Smooth muscle cell (in vitro differentiated cells): Measurements from ENCODE around the gene SLC35G3. TPM values are rescaled to one million over a fixed set of nuclear protein-coding genes. Genes with fewer than 3 reads are reported as not detected.

Source experiments
- DNase-seq: peaks from one replicate; lab custom pipeline; 2025; ENCODE audit not compliant: unreplicated experiment; lab: John Stamatoyannopoulos, UW
- H2AFZ ChIP-seq: fragments of 200-600 bp; sonication (generic); 2 replicates; pipeline ENCODE4 v1.6.0; 2016; ENCODE audit warnings: antibody characterized with exemption, low read depth, mild to moderate bottlenecking
- H3F3A ChIP-seq: fragments of 200-600 bp; sonication (generic); 2 replicates; pipeline ENCODE4 v1.6.0; 2017; ENCODE audit warnings: antibody characterized with exemption, low read depth
- H3K27ac ChIP-seq: fragments of 200-600 bp; sonication (generic); 2 replicates; pipeline ENCODE4 v1.5.1; 2016; ENCODE audit warnings: low read depth, mild to moderate bottlenecking
- H3K27me3 ChIP-seq: fragments of 200-600 bp; sonication (generic); 2 replicates; pipeline ENCODE4 v1.6.1; 2016; ENCODE audit warnings: low read depth, mild to moderate bottlenecking
- H3K36me3 ChIP-seq: fragments of 200-600 bp; sonication (generic); 2 replicates; pipeline ENCODE4 v1.5.1; 2016; ENCODE audit warnings: low read depth
- H3K4me1 ChIP-seq: fragments of 200-600 bp; sonication (generic); 2 replicates; pipeline ENCODE4 v1.5.1; 2016; ENCODE audit warnings: low read depth
- H3K4me2 ChIP-seq: fragments of 200-600 bp; sonication (generic); 2 replicates; pipeline ENCODE4 v1.6.0; 2016; ENCODE audit warnings: mild to moderate bottlenecking
- H3K4me3 ChIP-seq: fragments of 200-600 bp; sonication (generic); 2 replicates; pipeline ENCODE4 v1.5.1; 2016; ENCODE audit warnings: mild to moderate bottlenecking
- H3K79me2 ChIP-seq: fragments of 200-600 bp; sonication (generic); 2 replicates; pipeline ENCODE4 v1.6.0; 2016; ENCODE audit warnings: low read depth, mild to moderate bottlenecking
- H3K9ac ChIP-seq: fragments of 200-600 bp; sonication (generic); 2 replicates; pipeline ENCODE4 v1.6.0; 2016; ENCODE audit warnings: low read depth
- H3K9me3 ChIP-seq: fragments of 200-600 bp; sonication (generic); replicated peaks from 2 replicates; pipeline ENCODE4 v1.5.1; 2016; ENCODE audit warnings: low read depth
- H4K20me1 ChIP-seq: fragments of 200-600 bp; sonication (generic); 2 replicates; pipeline ENCODE4 v1.6.0; 2016; ENCODE audit warnings: low read depth
- CTCF ChIP-seq: fragments of 200-600 bp; sonication (generic); IDR thresholded peaks from 2 replicates; pipeline ENCODE4 v1.5.1; 2017; ENCODE audit warnings: borderline replicate concordance, mild to moderate bottlenecking, antibody characterized with exemption; ENCODE audit not compliant: insufficient read depth, poor library complexity, severe bottlenecking
- WGBS: methylation state at CpG from one replicate; pipeline ENCODE4 v1.1.7; 2016; ENCODE audit warnings: low lambda C conversion rate; 5-methylcytosine and 5-hydroxymethylcytosine counted together
- polyA plus RNA-seq: library from polyadenylated mRNA; unstranded; fragments of >200 nt; fragmentation: Nextera tagmentation; extraction: Ambion mirVana; gene quantifications from 2 replicates; pipeline ENCODE4 v1.2.1, GENCODE V29; 2016
- total RNA-seq: library from RNA; depleted of rRNA; stranded (reverse); fragments of >200 nt; gene quantifications from 2 replicates; pipeline ENCODE4 v1.2.3, GENCODE V29; 2014

The SLC35G3 gene
- total and polyA plus RNA-seq, 2 experiments from 2014 or later, result not detected

- no peaks in the 10 kb centered on the region for H3K36me3 ChIP-seq
- no peak overlapping the region for H3K4me2 ChIP-seq
- TF ChIP-seq CTCF, result no peak
- H2AFZ ChIP-seq, result no peak overlapping the region
- no peaks in the 10 kb centered on the region for H3F3A ChIP-seq
- H4K20me1 ChIP-seq, result no peaks in the 10 kb centered on the region
- no peaks in the 10 kb centered on the region for H3K27me3 ChIP-seq
- no peak overlapping the region for H3K27ac ChIP-seq
- H3K4me1 ChIP-seq, result no peaks in the 10 kb centered on the region
- no peak overlapping the region for H3K9ac ChIP-seq
- H3K79me2 ChIP-seq, result no peaks in the 10 kb centered on the region
- H3K9me3 ChIP-seq, result no peaks in the 10 kb centered on the region
- 86% methylated on average over 1 of the region's 1 CpG for WGBS
- DNase-seq, result no peak
- no peak overlapping the region for H3K4me3 ChIP-seq
Measured at GRCh38 chr17:35167666-35168065, 26.5 kb downstream of the SLC35G3 start.

GRCh38 chr17:35167046-35167445, 27.1 kb downstream of the SLC35G3 start:
- Histone ChIP-seq H4K20me1 (no peaks in the 10 kb centered on the region), H3K9me3 (no peaks in the 10 kb centered on the region), H3K36me3 (no peaks in the 10 kb centered on the region), H3K27me3 (no peaks in the 10 kb centered on the region), H3K4me1 (no peaks in the 10 kb centered on the region), H3F3A (no peaks in the 10 kb centered on the region), H3K4me2 (no peak overlapping the region), H2AFZ (no peak overlapping the region), H3K79me2 (no peaks in the 10 kb centered on the region), H3K27ac (no peak overlapping the region), H3K4me3 (no peak overlapping the region), H3K9ac (no peak overlapping the region)
- TF ChIP-seq CTCF, result no peak
- 87% methylated on average over 3 of the region's 3 CpGs for WGBS
- no peak for DNase-seq

DNA sequence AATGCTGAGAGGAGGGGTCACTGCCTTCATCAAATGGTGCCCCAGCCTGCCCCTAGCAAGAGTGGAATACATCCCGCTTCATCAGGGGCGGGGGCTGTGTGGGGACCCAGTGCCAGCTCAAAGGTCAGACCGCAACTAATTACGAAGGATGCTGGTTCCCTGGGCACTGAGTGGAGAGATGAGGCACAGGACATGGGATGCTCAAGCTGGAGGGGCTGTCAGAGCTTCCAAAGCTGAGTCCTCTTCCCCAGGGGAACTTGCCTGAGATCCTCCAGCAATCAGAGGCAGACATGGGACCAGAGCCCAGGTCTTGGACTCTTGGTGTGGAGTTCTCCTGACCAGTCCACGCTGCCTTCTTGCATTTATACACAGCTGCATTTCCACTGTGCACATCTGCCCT, 27.7 kb downstream of the SLC35G3 start:
- Histone ChIP-seq H2AFZ (no peak overlapping the region), H3K79me2 (no peaks in the 10 kb centered on the region), H3K27me3 (no peaks in the 10 kb centered on the region), H4K20me1 (no peaks in the 10 kb centered on the region), H3F3A (no peaks in the 10 kb centered on the region), H3K27ac (no peak overlapping the region), H3K4me2 (no peak overlapping the region), H3K4me1 (no peaks in the 10 kb centered on the region), H3K4me3 (no peak overlapping the region), H3K9me3 (no peaks in the 10 kb centered on the region), H3K9ac (no peak overlapping the region), H3K36me3 (no peaks in the 10 kb centered on the region)
- no peak for DNase-seq
- WGBS, result 90% methylated on average over 5 of the region's 5 CpGs
- TF ChIP-seq CTCF, result no peak

DNA sequence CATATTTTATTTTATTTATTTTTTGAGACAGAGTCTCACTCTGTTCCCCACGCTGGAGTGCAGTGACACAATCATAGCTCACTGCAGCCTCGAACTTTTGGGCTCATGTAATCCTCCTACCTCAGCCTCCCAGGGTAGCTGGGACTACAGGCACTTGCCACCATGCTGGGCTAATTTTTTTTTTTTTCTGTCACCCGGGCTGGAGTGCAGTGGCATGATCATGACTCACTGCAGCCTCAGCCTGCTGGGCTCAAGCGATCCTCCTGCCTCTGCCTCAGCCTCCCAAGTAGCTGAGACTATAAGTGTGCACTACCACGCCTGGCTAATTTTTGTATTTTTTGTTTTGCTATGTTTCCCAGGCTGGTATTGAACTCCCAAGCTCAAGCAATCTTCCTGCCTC, 29.5 kb downstream of the SLC35G3 start:
- no peaks in the 10 kb centered on the region for H3K79me2 ChIP-seq
- H3K9me3 ChIP-seq, result no peaks in the 10 kb centered on the region
- no peaks in the 10 kb centered on the region for H4K20me1 ChIP-seq
- no peak overlapping the region for H3K9ac ChIP-seq
- no peak overlapping the region for H3K4me3 ChIP-seq
- H3K4me1 ChIP-seq, result no peaks in the 10 kb centered on the region
- H3F3A ChIP-seq, result no peaks in the 10 kb centered on the region
- no peak for DNase-seq
- 83% methylated on average over 5 of the region's 5 CpGs for WGBS
- no peaks in the 10 kb centered on the region for H3K27me3 ChIP-seq
- no peak overlapping the region for H2AFZ ChIP-seq
- H3K27ac ChIP-seq, result no peak overlapping the region
- TF ChIP-seq CTCF, result no peak
- no peak overlapping the region for H3K4me2 ChIP-seq
- H3K36me3 ChIP-seq, result no peaks in the 10 kb centered on the region
